SK-N-SH treated with all-trans-retinoic acid at 6 μM for 48 hours (cell line): Measurements from ENCODE around the gene C11orf21.

Experiments
- BACH2 ChIP-seq: fragments of 250-450 bp; sonication (Bioruptor Pico); IDR thresholded peaks from 2 replicates; pipeline ENCODE4 v1.9.0; 2021; ENCODE audit warnings: mild to moderate bottlenecking, borderline replicate concordance
- CREB5 ChIP-seq: fragments of 250-450 bp; sonication (Bioruptor Pico); IDR thresholded peaks from 2 replicates; pipeline ENCODE4 v1.5.1; 2020; ENCODE audit warnings: low read depth, mild to moderate bottlenecking, moderate library complexity
- CSDC2 ChIP-seq: fragments of 250-450 bp; sonication (Bioruptor Pico); IDR thresholded peaks from 2 replicates; pipeline ENCODE4 v1.5.0; 2020; ENCODE audit warnings: mild to moderate bottlenecking, moderate library complexity
- PATZ1 ChIP-seq: fragments of 250-450 bp; sonication (Bioruptor Pico); IDR thresholded peaks from 2 replicates; pipeline ENCODE4 v1.8.0; 2020; ENCODE audit warnings: mild to moderate bottlenecking, moderate library complexity, borderline replicate concordance
- POU6F1 ChIP-seq: fragments of 250-450 bp; sonication (Bioruptor Pico); IDR thresholded peaks from 2 replicates; pipeline ENCODE4 v1.8.0; 2021; ENCODE audit warnings: low read depth, mild to moderate bottlenecking, moderate library complexity, borderline replicate concordance
- ZNF70 ChIP-seq: fragments of 450-650 bp; formaldehyde crosslinking; IDR thresholded peaks from 2 replicates; pipeline ENCODE4 v1.5.0; 2020; ENCODE audit warnings: mild to moderate bottlenecking, moderate library complexity

- TF ChIP-seq BACH2 (CRISPR knock-in tag) (no peak), PATZ1 (no peak), CSDC2 (CRISPR knock-in tag) (no peak), ZNF70 (no peak), POU6F1 (CRISPR knock-in tag) (no peak), CREB5 (CRISPR knock-in tag) (no peak)
Observed at GRCh38 chr11:2267306-2267850, 34.3 kb downstream of the C11orf21 start.
